ENCODE measurements around the gene GCNT4.

GCNT4 gene

DNA sequence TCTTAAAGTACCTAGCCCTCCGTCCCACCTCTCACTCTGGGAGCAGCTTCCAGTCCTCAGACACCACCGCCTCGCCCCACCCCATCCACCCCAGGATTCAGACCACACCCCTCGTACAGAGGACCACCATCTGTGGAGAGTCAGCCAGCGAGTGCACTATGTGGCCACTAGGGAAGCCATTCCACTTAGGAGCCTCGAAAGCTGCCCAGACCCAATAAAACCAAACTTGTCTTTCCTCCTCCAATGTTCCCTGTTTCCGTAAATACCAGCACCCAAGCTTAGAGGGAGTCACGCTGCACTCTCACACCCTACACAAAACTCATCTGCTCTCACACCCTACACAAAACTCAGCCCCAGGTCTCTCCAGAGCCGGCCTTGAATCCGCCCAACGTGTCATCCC lies 1.9 kb downstream of the GCNT4 start:
- Histone ChIP-seq H3K4ac (ENCODE audit: low read depth, low read length) (no peak overlapping the region), H2AK5ac (ENCODE audit: low read length) (no peak overlapping the region), H4K5ac (ENCODE audit: low read length) (no peak overlapping the region), H3K4me1 (ENCODE audit: control insufficient read depth, low read depth, low read length) (peaks cover 18% of the 10 kb centered on the region), H3K36me3 (ENCODE audit: control insufficient read depth, insufficient read depth, low read length) (no peaks in the 10 kb centered on the region), H3K27ac (ENCODE audit: low read depth, low read length) (no peak overlapping the region), H2BK120ac (ENCODE audit: low read depth, low read length) (no peak overlapping the region), H3K23ac (ENCODE audit: low read length) (no peak overlapping the region), H3K56ac (ENCODE audit: low read length) (peak overlapping the region; percentile 1), H4K8ac (ENCODE audit: low read depth, low read length) (no peak overlapping the region), H3K27me3 (ENCODE audit: insufficient read depth, low read length, poor library complexity) (no peaks in the 10 kb centered on the region), H2BK5ac (ENCODE audit: low read length) (no peak overlapping the region), H3K4me2 (ENCODE audit: low read length) (no peak overlapping the region), H3K18ac (ENCODE audit: low read length) (no peak overlapping the region), H3K79me1 (ENCODE audit: low read length) (peaks cover 3% of the 10 kb centered on the region), H3K9ac (ENCODE audit: low read length) (no peak overlapping the region), H3K79me2 (ENCODE audit: control insufficient read depth, insufficient read depth, low read length) (peaks cover 29% of the 10 kb centered on the region), H3K4me3 (ENCODE audit: low read length) (no peak overlapping the region), H2BK15ac (replicated peaks; ENCODE audit: low read depth) (no peak overlapping the region)
- no CpG with 5 or more reads among the region's 11 CpGs for WGBS (ENCODE audit: extremely low coverage, insufficient coverage, low lambda C conversion rate)
- peak; percentile 89 for DNase-seq

DNA sequence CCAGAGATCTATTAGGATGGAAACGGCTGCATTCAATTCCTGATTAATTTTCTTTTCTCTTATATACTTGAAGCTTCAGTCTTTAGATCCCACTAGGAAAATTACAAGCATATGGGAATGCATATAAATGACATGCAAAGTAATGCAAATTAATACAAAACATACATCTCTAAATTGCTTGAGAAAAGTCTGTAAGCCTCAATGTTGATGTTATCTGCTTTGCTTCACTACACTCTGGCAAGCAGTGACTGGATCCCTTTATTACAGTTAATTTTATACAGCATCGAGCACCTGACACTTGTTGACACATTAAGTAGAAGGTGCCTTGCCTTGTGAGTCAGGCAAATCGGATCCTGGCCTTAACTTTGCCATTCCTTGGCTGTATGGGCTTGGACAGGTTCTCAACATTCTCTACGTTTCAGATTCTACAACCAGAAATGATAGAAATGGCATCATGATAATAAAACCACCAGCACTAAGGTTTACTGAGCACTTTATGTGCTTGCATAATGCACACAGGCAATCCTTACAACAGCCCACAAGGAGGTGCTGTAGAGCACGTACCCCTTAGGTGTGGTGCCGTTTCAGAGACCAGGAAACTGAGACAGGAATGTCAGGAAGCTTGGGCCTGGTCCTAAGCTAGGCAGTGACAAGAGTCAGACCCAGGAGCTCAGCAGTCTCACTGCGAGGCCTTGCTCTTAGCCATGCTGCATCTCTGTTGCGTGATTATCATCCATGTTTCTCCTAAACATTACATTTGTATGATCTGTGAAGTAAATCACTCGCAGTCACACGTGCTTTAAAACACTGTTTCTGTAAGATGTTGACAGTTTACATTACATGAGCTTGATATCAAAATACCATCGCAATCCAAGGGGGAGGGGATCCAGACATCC lies 2.7 kb downstream of the GCNT4 start:
- H3K79me1 ChIP-seq (ENCODE audit: low read length) = peaks cover 3% of the 10 kb centered on the region
- no peak overlapping the region for H4K8ac ChIP-seq (ENCODE audit: low read depth, low read length)
- no peak overlapping the region for H3K23ac ChIP-seq (ENCODE audit: low read length)
- no peak overlapping the region for H3K27ac ChIP-seq (ENCODE audit: low read depth, low read length)
- H3K56ac ChIP-seq (ENCODE audit: low read length) = peak overlapping the region; percentile 66
- no peak overlapping the region for H3K18ac ChIP-seq (ENCODE audit: low read length)
- peaks cover 29% of the 10 kb centered on the region for H3K79me2 ChIP-seq (ENCODE audit: control insufficient read depth, insufficient read depth, low read length)
- no peaks in the 10 kb centered on the region for H3K27me3 ChIP-seq (ENCODE audit: insufficient read depth, low read length, poor library complexity)
- no peak overlapping the region for H2BK120ac ChIP-seq (ENCODE audit: low read depth, low read length)
- no peak overlapping the region for H3K4ac ChIP-seq (ENCODE audit: low read depth, low read length)
- no peak overlapping the region for H2BK15ac ChIP-seq (replicated peaks; ENCODE audit: low read depth)
- H3K4me2 ChIP-seq (ENCODE audit: low read length) = no peak overlapping the region
- H2BK5ac ChIP-seq (ENCODE audit: low read length) = no peak overlapping the region
- no CpG with 5 or more reads among the region's 11 CpGs for WGBS (ENCODE audit: extremely low coverage, insufficient coverage, low lambda C conversion rate)
- H3K4me3 ChIP-seq (ENCODE audit: low read length) = no peak overlapping the region
- peak; percentile 93 for DNase-seq
- H4K5ac ChIP-seq (ENCODE audit: low read length) = no peak overlapping the region
- H3K9ac ChIP-seq (ENCODE audit: low read length) = no peak overlapping the region
- H3K4me1 ChIP-seq (ENCODE audit: control insufficient read depth, low read depth, low read length) = peaks cover 15% of the 10 kb centered on the region
- H2AK5ac ChIP-seq (ENCODE audit: low read length) = no peak overlapping the region
- H3K36me3 ChIP-seq (ENCODE audit: control insufficient read depth, insufficient read depth, low read length) = no peaks in the 10 kb centered on the region

DNA sequence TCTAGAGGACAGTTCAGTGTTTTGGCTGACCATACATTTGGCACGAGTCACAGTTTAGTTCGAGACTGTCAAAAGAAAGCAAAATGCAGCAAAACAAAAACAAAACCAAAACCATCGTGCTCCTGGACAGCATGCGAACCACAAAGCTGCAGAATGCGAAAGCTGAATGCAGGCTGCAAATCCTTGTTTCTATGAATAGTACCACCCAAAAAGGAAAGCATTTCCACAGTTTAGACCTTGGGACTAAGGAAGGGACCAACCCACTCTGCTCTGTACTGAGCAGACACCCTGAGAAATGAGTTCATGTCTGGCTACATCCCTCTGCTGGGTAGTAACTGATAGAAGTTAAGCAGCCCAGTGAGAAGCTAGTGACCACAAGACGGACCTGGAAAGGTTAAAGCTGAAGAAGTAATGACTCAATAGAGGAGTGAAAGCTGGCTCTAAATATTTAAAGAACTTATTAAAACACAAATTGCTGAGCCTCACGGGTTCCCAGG lies 3.9 kb downstream of the GCNT4 start:
- Histone ChIP-seq H2BK120ac (ENCODE audit: low read depth, low read length) (no peak overlapping the region), H3K27me3 (ENCODE audit: insufficient read depth, low read length, poor library complexity) (no peaks in the 10 kb centered on the region), H4K8ac (ENCODE audit: low read depth, low read length) (no peak overlapping the region), H3K4ac (ENCODE audit: low read depth, low read length) (no peak overlapping the region), H3K4me2 (ENCODE audit: low read length) (no peak overlapping the region), H3K9ac (ENCODE audit: low read length) (no peak overlapping the region), H3K4me3 (ENCODE audit: low read length) (no peak overlapping the region), H3K4me1 (ENCODE audit: control insufficient read depth, low read depth, low read length) (peaks cover 11% of the 10 kb centered on the region), H3K79me1 (ENCODE audit: low read length) (peaks cover 3% of the 10 kb centered on the region), H3K27ac (ENCODE audit: low read depth, low read length) (no peak overlapping the region), H3K79me2 (ENCODE audit: control insufficient read depth, insufficient read depth, low read length) (peaks cover 29% of the 10 kb centered on the region), H3K56ac (ENCODE audit: low read length) (no peak overlapping the region), H2BK5ac (ENCODE audit: low read length) (no peak overlapping the region), H3K18ac (ENCODE audit: low read length) (no peak overlapping the region), H3K36me3 (ENCODE audit: control insufficient read depth, insufficient read depth, low read length) (peaks cover 1% of the 10 kb centered on the region), H2AK5ac (ENCODE audit: low read length) (no peak overlapping the region), H3K23ac (ENCODE audit: low read length) (no peak overlapping the region), H4K5ac (ENCODE audit: low read length) (no peak overlapping the region), H2BK15ac (replicated peaks; ENCODE audit: low read depth) (no peak overlapping the region)
- DNase-seq = no peak
- WGBS (ENCODE audit: extremely low coverage, insufficient coverage, low lambda C conversion rate) = no CpG with 5 or more reads among the region's 7 CpGs

DNA sequence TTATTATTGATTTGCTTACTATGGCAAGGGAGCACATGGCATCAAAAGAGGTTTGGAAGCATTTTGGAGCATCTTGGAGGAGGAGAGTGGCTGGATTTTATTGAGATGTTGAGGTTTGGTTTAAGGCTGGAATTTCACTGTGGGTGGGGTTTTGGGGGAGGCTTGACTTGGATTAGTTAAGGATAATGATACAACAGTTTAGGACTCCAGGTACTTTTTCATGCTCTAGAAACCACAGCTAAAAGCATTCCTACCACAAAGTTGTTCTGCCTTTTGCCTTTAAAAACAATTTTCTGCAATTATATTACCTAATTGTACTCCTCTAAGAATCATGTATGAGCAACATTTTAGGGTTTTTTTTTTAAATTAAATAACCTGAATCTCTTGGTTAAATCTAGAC lies 5.0 kb downstream of the GCNT4 start:
- Histone ChIP-seq H3K56ac (ENCODE audit: low read length) (no peak overlapping the region), H4K5ac (ENCODE audit: low read length) (no peak overlapping the region), H3K18ac (ENCODE audit: low read length) (no peak overlapping the region), H3K27me3 (ENCODE audit: insufficient read depth, low read length, poor library complexity) (no peaks in the 10 kb centered on the region), H2BK5ac (ENCODE audit: low read length) (no peak overlapping the region), H3K79me2 (ENCODE audit: control insufficient read depth, insufficient read depth, low read length) (peaks cover 29% of the 10 kb centered on the region), H4K8ac (ENCODE audit: low read depth, low read length) (no peak overlapping the region), H3K36me3 (ENCODE audit: control insufficient read depth, insufficient read depth, low read length) (peaks cover 1% of the 10 kb centered on the region), H3K4me3 (ENCODE audit: low read length) (no peak overlapping the region), H3K4me2 (ENCODE audit: low read length) (no peak overlapping the region), H3K4ac (ENCODE audit: low read depth, low read length) (no peak overlapping the region), H3K27ac (ENCODE audit: low read depth, low read length) (no peak overlapping the region), H3K4me1 (ENCODE audit: control insufficient read depth, low read depth, low read length) (peaks cover 11% of the 10 kb centered on the region), H3K23ac (ENCODE audit: low read length) (no peak overlapping the region), H2BK15ac (replicated peaks; ENCODE audit: low read depth) (no peak overlapping the region), H3K79me1 (ENCODE audit: low read length) (peaks cover 3% of the 10 kb centered on the region), H2BK120ac (ENCODE audit: low read depth, low read length) (no peak overlapping the region), H3K9ac (ENCODE audit: low read length) (no peak overlapping the region), H2AK5ac (ENCODE audit: low read length) (no peak overlapping the region)
- DNase-seq = no peak

DNA sequence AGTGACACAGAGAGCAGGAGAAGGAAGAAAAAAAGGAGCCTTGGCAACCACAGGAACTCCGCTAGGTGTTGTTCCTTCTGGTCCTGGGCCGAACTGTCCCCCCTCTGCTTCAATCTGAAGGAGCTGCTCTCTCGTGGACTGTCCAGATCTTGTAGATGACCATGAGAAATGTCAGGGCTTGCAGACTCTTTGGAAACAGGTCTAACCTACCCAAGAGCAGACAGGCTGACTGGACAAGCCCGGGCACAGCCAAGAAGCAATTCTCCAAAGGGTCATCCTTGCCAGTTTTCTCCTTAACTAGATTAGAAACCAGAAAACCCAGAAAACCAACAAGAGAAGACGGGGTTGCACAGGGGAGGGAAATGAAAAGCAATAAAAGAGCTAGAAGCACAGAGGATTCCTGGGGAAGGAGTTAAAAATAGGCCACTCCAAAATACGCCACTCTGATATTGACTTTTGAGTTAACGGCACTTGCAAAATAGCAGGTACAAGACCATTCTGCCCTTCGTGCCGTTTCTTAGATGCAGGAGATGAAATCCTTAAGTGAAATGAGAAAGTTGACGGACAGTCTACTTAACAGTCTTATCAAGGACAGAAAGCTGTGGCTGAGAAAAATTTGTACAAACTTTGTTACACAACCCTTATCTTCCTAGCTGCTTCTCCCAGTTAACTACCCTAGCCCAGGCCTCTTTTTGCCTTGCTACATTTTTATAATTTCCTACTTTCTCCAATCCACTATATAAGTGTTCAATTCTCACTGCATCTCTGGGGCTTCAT lies 5.8 kb downstream of the GCNT4 start:
- Histone ChIP-seq H4K5ac (ENCODE audit: low read length) (no peak overlapping the region), H3K18ac (ENCODE audit: low read length) (no peak overlapping the region), H4K8ac (ENCODE audit: low read depth, low read length) (no peak overlapping the region), H3K56ac (ENCODE audit: low read length) (no peak overlapping the region), H3K79me2 (ENCODE audit: control insufficient read depth, insufficient read depth, low read length) (peaks cover 25% of the 10 kb centered on the region), H2BK5ac (ENCODE audit: low read length) (no peak overlapping the region), H2AK5ac (ENCODE audit: low read length) (no peak overlapping the region), H3K4me3 (ENCODE audit: low read length) (no peak overlapping the region), H3K9ac (ENCODE audit: low read length) (no peak overlapping the region), H3K23ac (ENCODE audit: low read length) (no peak overlapping the region), H2BK120ac (ENCODE audit: low read depth, low read length) (no peak overlapping the region), H3K4ac (ENCODE audit: low read depth, low read length) (no peak overlapping the region), H3K4me2 (ENCODE audit: low read length) (no peak overlapping the region), H3K79me1 (ENCODE audit: low read length) (peaks cover 3% of the 10 kb centered on the region), H3K27ac (ENCODE audit: low read depth, low read length) (no peak overlapping the region), H3K36me3 (ENCODE audit: control insufficient read depth, insufficient read depth, low read length) (peaks cover 1% of the 10 kb centered on the region), H3K4me1 (ENCODE audit: control insufficient read depth, low read depth, low read length) (peaks cover 11% of the 10 kb centered on the region), H3K27me3 (ENCODE audit: insufficient read depth, low read length, poor library complexity) (no peaks in the 10 kb centered on the region), H2BK15ac (replicated peaks; ENCODE audit: low read depth) (no peak overlapping the region)
- no CpG with 5 or more reads among the region's 10 CpGs for WGBS (ENCODE audit: extremely low coverage, insufficient coverage, low lambda C conversion rate)
- no peak for DNase-seq
